Measurements from ENCODE around the gene PDRG1.
"Not testable (repeated sequence)": the region's sequence is repeated elsewhere in the genome, so short reads cannot be mapped to it uniquely, and the experiment has no call there.

The PDRG1 gene

GRCh38 chr20:31918466-31919105, 33.3 kb downstream of the PDRG1 start:
- H3K4me3 ChIP-seq (replicated peaks; ENCODE audit: low read depth, low read length), result no peak overlapping the region
- TF ChIP-seq, protein P1, sequence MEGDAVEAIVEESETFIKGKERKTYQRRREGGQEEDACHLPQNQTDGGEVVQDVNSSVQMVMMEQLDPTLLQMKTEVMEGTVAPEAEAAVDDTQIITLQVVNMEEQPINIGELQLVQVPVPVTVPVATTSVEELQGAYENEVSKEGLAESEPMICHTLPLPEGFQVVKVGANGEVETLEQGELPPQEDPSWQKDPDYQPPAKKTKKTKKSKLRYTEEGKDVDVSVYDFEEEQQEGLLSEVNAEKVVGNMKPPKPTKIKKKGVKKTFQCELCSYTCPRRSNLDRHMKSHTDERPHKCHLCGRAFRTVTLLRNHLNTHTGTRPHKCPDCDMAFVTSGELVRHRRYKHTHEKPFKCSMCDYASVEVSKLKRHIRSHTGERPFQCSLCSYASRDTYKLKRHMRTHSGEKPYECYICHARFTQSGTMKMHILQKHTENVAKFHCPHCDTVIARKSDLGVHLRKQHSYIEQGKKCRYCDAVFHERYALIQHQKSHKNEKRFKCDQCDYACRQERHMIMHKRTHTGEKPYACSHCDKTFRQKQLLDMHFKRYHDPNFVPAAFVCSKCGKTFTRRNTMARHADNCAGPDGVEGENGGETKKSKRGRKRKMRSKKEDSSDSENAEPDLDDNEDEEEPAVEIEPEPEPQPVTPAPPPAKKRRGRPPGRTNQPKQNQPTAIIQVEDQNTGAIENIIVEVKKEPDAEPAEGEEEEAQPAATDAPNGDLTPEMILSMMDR (IDR thresholded peaks at IDR 0.05; ENCODE audit: low read depth, low read length, missing control alignments), result no peak
- no peak for DNase-seq (ENCODE audit: extremely low read depth, low read depth)

DNA sequence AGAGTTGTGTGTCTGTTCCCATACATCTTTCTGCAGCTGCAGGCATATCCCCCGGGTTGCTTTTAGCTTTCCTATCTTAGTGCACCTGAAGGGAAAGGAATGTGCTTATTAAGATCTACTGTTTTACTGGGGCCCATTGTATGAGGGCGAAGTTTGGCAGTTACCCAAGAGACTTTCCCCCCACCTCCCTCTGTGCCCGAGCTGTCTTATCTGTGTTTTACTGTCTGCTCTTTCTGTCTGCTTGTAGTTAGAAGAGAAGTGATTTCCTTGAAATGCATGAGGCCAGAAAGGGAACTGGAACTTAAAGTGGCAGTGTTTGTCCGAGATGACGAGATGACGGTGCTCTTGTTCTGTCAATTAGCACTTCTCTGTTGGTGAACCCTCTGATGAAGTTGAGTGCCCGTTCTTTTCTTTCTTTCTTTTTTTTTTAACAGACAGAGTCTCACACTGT, 33.9 kb downstream of the PDRG1 start:
- DNase-seq (ENCODE audit: extremely low read depth, low read depth); H3K4me3 ChIP-seq (replicated peaks; ENCODE audit: low read depth, low read length): not testable (repeated sequence)

DNA sequence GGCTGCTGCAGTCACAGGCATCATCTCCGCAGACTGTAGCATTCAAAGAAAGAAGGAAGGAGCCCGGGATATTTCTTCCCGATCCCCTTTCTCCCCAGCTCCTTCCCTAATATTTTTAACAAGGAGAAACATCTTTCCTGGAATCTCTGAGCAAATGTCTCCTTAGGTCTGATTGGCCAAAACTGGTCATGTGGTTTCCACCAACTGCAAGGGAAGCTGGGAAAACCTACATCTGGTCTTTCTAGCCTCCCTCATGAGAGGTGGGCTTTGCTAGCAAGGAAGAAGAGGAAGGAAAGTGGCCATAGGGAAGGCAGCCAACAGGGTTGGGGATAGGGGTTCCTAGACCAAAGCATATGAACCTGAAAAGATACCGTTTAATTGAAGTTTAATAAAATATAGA, 35.1 kb downstream of the PDRG1 start:
- TF ChIP-seq, protein P1 (IDR thresholded peaks at IDR 0.05; ENCODE audit: low read depth, low read length, missing control alignments), result no peak
- no peak for DNase-seq (ENCODE audit: extremely low read depth, low read depth)
- H3K4me3 ChIP-seq (replicated peaks; ENCODE audit: low read depth, low read length), result no peak overlapping the region

DNA sequence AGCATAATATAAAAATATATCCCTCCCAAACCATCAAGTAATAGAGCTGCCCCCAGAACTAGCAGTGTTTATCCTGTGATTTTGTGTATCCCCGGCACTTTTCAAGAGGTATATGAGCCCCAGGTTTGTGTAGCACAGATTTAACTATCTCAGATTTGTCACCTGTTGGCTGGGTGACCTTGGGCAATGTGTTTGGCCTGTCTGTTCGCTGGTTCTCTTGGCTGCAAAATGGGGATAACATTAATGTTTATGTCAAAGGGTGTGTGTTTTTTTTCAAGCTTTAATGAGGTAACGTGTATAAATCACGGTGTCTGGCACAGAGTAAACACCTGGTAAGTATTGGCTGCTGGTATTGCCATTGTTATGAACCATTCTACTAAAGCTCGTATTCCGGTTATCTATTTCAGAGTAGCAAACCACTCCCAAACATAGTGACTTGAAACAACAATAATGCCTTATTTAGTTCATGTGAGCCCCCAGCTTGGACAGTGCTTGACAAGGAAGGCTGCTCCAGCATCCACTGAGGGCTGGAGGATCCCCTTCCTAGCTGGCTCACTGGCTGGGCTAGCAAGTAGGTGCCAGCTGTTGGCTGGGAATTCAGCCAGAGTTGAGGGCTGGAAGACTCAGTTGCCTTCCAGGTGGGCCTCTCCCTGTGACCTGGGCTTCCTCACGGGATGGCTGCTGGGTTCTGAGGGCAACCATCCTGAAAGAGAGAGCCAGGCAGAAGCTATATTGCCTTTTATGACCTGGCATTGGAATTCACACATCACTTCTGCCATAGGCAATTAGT, 36.2 kb downstream of the PDRG1 start:
- TF ChIP-seq, protein P1 (IDR thresholded peaks at IDR 0.05; ENCODE audit: low read depth, low read length, missing control alignments), result no peak
- DNase-seq (ENCODE audit: extremely low read depth, low read depth), result no peak
- H3K4me3 ChIP-seq (replicated peaks; ENCODE audit: low read depth, low read length), result no peak overlapping the region

- DNase-seq (ENCODE audit: extremely low read depth, low read depth), result no peak
- H3K4me3 ChIP-seq (replicated peaks; ENCODE audit: low read depth, low read length), result no peak overlapping the region
- TF ChIP-seq, protein P1 (IDR thresholded peaks at IDR 0.05; ENCODE audit: low read depth, low read length, missing control alignments), result no peak
Measured at GRCh38 chr20:31914170-31914569, 37.7 kb downstream of the PDRG1 start.

- DNase-seq (ENCODE audit: extremely low read depth, low read depth), result no peak
- TF ChIP-seq, protein P1 (IDR thresholded peaks at IDR 0.05; ENCODE audit: low read depth, low read length, missing control alignments), result no peak
- H3K4me3 ChIP-seq (replicated peaks; ENCODE audit: low read depth, low read length), result no peak overlapping the region
Measured at GRCh38 chr20:31913431-31914157, 38.3 kb downstream of the PDRG1 start.

Measured in HFF-Myc (cell line).